Measurements from ENCODE around the gene FRZB. TPM values are rescaled to one million over a fixed set of nuclear protein-coding genes. Genes with fewer than 3 reads are reported as not detected.
"Not testable (repeated sequence)": the region's sequence is repeated elsewhere in the genome, so short reads cannot be mapped to it uniquely, and the experiment has no call there.

Gene FRZB
- total and polyA plus RNA-seq, 9 of the 15 experiments (the other 6 are each of a cell fraction or from before 2014, with no cell fraction given), result 0.01 to 0.05 (median 0.03) TPM; not detected in 6

DNA sequence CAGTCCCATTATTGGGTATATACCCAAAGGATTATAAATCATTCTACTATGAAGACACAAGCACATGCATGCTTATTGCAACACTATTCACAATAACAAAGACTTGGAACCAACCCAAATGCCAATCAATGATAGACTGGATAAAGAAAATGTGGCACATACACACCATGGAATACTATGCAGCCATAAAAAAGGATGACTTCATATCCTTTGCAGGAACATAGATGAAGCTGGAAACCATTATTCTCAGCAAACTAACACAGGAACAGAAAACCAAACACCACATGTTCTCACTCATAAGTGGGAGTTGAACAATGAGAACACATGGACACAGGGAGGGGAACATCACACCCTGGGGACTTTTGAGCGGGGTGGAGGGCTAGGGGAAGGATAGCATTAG lies 13.7 kb upstream of the FRZB start:
- H4K20me1 ChIP-seq (replicated peaks; ENCODE audit: control insufficient read depth, insufficient read depth, low read length); H3K9ac ChIP-seq (ENCODE audit: insufficient read depth in 1 of 2, low read depth in 2 of 2, low read length in 2 of 2); ATAC-seq; H3K4me2 ChIP-seq (ENCODE audit: insufficient read depth, low read length); H2AFZ ChIP-seq (ENCODE audit: low read depth, low read length); FAIRE-seq; BruUV-seq (replicated peaks); H3K4me1 ChIP-seq (replicated peaks in 1 of 2; ENCODE audit: control insufficient read depth in 2 of 2, insufficient read depth in 2 of 2, low read length in 2 of 2); H3K27me3 ChIP-seq (ENCODE audit: control insufficient read depth in 2 of 2, insufficient read depth in 2 of 2, low read length in 2 of 2); intact Hi-C loops (cut with micrococcal nuclease); H3K27ac ChIP-seq (ENCODE audit: extremely low read depth, low read depth, low read length); H3K9me1 ChIP-seq (ENCODE audit: control insufficient read depth, insufficient read depth, low read length); H3K36me3 ChIP-seq (ENCODE audit: control insufficient read depth, insufficient read depth, low read length); H3K4me3 ChIP-seq; CTCF ChIA-PET (ENCODE audit: low intra/inter-chr PET ratio); H3K9me3 ChIP-seq (replicated peaks; ENCODE audit: control insufficient read depth, insufficient read depth, low read depth, low read length); H3K79me2 ChIP-seq (ENCODE audit: control insufficient read depth, insufficient read depth, low read length); DNase-seq (ENCODE audit: extremely low read depth in 1 of 4, low spot score in 3 of 4); POLR2A ChIA-PET; in situ Hi-C loops (cut with MboI): not testable (repeated sequence)
- TF ChIP-seq BCOR (IDR thresholded peaks at IDR 0.05), result peak; percentile 46
- peak in 1 of 2 experiments; percentile 41; a peak in 2 of 4 replicates for TF ChIP-seq KDM1A (IDR thresholded peaks at IDR 0.05)
- TF ChIP-seq ZNF146 (CRISPR knock-in tag; IDR thresholded peaks at IDR 0.05; ENCODE audit: unreplicated experiment), result peak; percentile 83
- 0% methylated on average over 1 of the region's 1 CpG for WGBS (ENCODE audit: insufficient coverage, low coverage, missing lambda C conversion rate)

DNA sequence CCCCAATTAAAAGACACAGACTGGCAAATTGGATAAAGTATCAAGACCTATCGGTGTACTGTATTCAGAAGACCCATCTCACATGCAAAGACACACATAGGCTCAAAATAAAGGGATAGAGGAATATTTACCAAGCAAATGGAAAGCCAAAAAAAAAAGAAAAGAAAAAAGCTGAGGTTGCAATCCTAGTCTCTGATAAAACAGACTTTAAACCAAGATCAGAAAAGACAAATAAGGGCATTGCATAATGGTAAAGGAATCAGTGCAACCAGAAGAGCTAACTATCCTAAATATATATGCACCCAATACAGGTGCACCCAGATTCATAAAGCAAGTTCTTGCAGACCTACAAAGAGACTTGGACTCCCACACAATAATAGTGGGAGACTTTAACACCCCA lies 10.2 kb upstream of the FRZB start:
- peak; percentile 86 for TF ChIP-seq ZNF316 (IDR thresholded peaks at IDR 0.05)
- peak; percentile 63; the same call in 1 of the 2 replicates for TF ChIP-seq MAFG (tag; conservative IDR thresholded peaks at IDR 0.05)
- TF ChIP-seq C11orf30 (IDR thresholded peaks at IDR 0.05; ENCODE audit: low read depth), result peak; percentile 53
- H2AFZ ChIP-seq (ENCODE audit: low read depth, low read length); H3K36me3 ChIP-seq (ENCODE audit: control insufficient read depth, insufficient read depth, low read length); DNase-seq (ENCODE audit: extremely low read depth in 1 of 4, low spot score in 3 of 4); H3K27ac ChIP-seq (ENCODE audit: extremely low read depth, low read depth, low read length); BruUV-seq (replicated peaks); CTCF ChIA-PET (ENCODE audit: low intra/inter-chr PET ratio); FAIRE-seq; ATAC-seq; H3K79me2 ChIP-seq (ENCODE audit: control insufficient read depth, insufficient read depth, low read length); H3K9me3 ChIP-seq (replicated peaks; ENCODE audit: control insufficient read depth, insufficient read depth, low read depth, low read length); H3K27me3 ChIP-seq (ENCODE audit: control insufficient read depth in 2 of 2, insufficient read depth in 2 of 2, low read length in 2 of 2); H3K9me1 ChIP-seq (ENCODE audit: control insufficient read depth, insufficient read depth, low read length); H3K4me1 ChIP-seq (replicated peaks in 1 of 2; ENCODE audit: control insufficient read depth in 2 of 2, insufficient read depth in 2 of 2, low read length in 2 of 2); in situ Hi-C loops (cut with MboI); intact Hi-C loops (cut with micrococcal nuclease); H3K4me2 ChIP-seq (ENCODE audit: insufficient read depth, low read length); H3K4me3 ChIP-seq; H4K20me1 ChIP-seq (replicated peaks; ENCODE audit: control insufficient read depth, insufficient read depth, low read length); H3K9ac ChIP-seq (ENCODE audit: insufficient read depth in 1 of 2, low read depth in 2 of 2, low read length in 2 of 2): not testable (repeated sequence)
- WGBS (ENCODE audit: insufficient coverage, low coverage, missing lambda C conversion rate), result 0% methylated on average over 1 of the region's 1 CpG
- POLR2A ChIA-PET, result interaction anchor here (0.9 kb wide), 2 partner anchors 31 to 149 kb away, joined by 3 read pairs; no protein-coding TSS in a partner anchor

All from K562 (cell line).